ENCODE measurements around the gene FAM161B.
"Not testable (repeated sequence)": the region's sequence is repeated elsewhere in the genome, so short reads cannot be mapped to it uniquely, and the experiment has no call there.

FAM161B gene, protein sequence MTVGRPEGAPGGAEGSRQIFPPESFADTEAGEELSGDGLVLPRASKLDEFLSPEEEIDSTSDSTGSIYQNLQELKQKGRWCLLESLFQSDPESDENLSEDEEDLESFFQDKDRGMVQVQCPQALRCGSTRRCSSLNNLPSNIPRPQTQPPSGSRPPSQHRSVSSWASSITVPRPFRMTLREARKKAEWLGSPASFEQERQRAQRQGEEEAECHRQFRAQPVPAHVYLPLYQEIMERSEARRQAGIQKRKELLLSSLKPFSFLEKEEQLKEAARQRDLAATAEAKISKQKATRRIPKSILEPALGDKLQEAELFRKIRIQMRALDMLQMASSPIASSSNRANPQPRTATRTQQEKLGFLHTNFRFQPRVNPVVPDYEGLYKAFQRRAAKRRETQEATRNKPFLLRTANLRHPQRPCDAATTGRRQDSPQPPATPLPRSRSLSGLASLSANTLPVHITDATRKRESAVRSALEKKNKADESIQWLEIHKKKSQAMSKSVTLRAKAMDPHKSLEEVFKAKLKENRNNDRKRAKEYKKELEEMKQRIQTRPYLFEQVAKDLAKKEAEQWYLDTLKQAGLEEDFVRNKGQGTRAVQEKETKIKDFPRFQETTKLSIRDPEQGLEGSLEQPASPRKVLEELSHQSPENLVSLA

GRCh38 chr14:73949752-73950734 is at the start of gene FAM161B, which contains the start of gene COQ6:
Gene FAM161B (minus strand): TSS chr14:73950094. CDS start chr14:73950026, 68 bp downstream.
Gene COQ6 (plus strand): TSS chr14:73950302. CDS start chr14:73950333, 31 bp downstream.
- peak; percentile 90 for DNase-seq (ENCODE audit: low spot score)

GRCh38 chr14:73998726-73999125 is 48.8 kb upstream of the FAM161B start:
- no peak for DNase-seq (ENCODE audit: low spot score)

GRCh38 chr14:73997944-73998447 is 48.1 kb upstream of the FAM161B start:
- no peak for DNase-seq (ENCODE audit: low spot score)

- no peak for DNase-seq (ENCODE audit: low spot score)
Measured at GRCh38 chr14:73997108-73997943, 47.4 kb upstream of the FAM161B start.

- DNase-seq (ENCODE audit: low spot score): no peak
Measured at GRCh38 chr14:73996731-73997107, 46.8 kb upstream of the FAM161B start.

GRCh38 chr14:73995977-73996378 is 46.1 kb upstream of the FAM161B start:
- DNase-seq (ENCODE audit: low spot score): no peak

DNA sequence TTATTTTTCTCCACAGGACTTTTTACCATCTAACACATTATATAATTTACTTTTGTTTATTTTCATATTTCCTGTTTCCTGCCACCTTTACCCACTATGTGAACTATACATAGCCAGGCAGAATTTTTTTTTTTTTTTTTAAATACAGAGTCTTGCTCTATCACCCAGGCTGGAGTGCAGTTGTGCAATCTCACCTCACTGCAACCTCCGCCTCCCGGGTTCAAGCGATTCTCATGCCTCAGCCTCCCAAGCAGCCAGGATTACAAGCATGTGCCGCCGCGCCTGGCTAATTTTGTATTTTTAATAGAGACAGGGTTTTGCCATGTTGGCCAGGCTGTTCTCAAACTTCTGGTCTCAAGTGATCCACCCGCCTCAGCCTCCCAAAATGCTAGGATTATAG is 45.0 kb upstream of the FAM161B start:
- DNase-seq (ENCODE audit: low spot score): not testable (repeated sequence)

DNA sequence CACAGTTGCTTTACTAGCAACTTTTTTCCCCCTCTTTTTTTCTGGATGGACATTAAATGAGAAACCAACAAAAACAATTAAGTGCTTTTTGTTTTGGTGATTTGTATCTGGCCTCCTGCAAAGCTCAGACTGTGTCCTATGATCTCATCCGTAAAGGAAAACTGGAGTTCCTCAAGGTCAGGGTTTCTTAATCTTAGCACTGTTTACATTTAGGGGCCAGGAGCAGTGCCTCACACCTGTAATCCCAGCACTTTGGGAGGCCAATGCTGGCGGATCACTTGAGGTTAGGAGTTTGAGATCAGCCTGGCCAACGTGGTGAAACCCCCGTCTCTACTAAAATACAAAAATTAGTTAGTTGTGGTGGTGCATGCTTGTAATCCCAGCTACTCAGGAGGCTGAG is 41.2 kb upstream of the FAM161B start:
- DNase-seq (ENCODE audit: low spot score): no peak

DNA sequence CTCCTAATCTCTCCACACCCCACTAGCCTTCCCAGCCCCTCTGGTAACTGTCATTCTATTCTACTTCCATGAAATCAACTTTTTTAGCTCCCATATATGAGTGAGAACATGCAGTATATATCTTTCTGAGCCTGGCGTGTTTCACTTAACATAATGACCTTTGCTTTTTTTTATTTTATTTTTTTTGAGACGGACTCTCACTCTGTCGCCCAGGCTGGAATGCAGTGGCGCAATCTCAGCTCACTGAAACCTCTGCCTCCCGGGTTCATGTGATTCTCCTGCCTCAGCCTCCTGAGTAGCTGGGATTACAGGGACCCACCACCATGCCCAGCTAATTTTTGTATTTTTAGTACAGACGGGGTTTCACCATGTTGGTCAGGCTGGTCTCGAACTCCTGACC is 38.8 kb upstream of the FAM161B start:
- not testable (repeated sequence) for DNase-seq (ENCODE audit: low spot score)

DNA sequence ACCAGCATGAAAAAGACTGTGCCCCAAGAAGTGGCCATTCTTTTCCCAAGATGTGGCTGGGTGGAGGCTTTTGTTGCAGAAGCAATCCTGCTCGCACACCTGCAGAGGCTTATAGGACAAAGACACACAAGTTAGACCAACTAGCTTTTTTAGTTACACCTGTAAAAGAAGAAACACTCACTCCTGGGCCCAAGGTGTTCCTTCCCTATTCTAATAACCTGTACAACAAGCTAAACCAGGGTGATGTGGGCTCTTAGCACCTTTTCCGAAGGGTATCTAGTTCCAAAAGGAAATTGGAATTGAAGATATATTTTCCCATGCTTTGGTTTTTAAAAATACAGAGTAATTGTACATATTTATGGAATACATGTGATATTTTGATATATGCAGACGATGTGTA is 38.2 kb upstream of the FAM161B start:
- no peak for DNase-seq (ENCODE audit: low spot score)

DNA sequence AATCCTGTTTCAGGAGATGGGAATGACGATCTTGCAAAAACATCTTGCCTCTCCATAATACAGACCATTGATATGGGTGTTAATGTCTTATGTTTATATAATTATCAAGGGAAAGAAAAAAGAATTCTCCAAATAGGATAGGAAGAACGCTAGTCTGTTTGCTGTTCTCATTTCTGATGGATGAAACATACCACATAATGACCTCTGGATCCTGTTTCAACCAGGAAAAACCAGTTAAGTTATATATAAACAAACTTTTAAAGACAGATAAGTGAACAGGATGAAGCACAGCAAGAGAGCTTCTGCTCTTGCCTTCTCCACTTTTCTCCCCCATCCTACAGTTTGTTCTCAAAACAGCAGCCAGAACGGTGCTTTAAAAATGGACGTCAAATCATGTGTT is 28.0 kb upstream of the FAM161B start:
- DNase-seq (ENCODE audit: low spot score): no peak

- DNase-seq (ENCODE audit: low spot score): no peak
Measured at GRCh38 chr14:73976125-73976524, 26.2 kb upstream of the FAM161B start.

DNA sequence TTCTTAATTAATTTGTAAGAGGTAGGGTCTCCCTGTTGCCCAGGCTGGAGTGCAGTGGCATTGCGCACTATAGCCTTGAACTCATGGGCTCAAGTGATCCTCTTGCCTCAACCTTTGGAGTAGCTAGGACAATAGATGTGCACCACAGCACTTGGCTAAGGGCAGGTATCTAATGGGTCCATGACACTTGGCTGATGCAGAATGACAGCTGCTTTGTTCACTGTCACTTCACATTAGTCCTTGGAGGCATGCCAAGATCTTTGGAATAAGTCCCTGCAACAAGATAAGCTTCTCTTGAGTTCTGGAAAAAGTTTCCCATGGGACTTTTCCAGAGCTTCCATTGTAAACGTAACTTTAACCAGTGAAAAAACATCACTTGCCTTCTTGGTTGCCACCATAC is 23.6 kb upstream of the FAM161B start:
- peak; percentile 26 for DNase-seq (ENCODE audit: low spot score)

GRCh38 chr14:73968885-73969284 is 19.0 kb upstream of the FAM161B start:
- no peak for DNase-seq (ENCODE audit: low spot score)

- no peak for DNase-seq (ENCODE audit: low spot score)
Measured at GRCh38 chr14:73965216-73965615, 15.3 kb upstream of the FAM161B start.

- no peak for DNase-seq (ENCODE audit: low spot score)
Measured at GRCh38 chr14:73961192-73961591, 11.3 kb upstream of the FAM161B start.

- no peak for DNase-seq (ENCODE audit: low spot score)
Measured at GRCh38 chr14:73958591-73958990, 8.7 kb upstream of the FAM161B start.

DNA sequence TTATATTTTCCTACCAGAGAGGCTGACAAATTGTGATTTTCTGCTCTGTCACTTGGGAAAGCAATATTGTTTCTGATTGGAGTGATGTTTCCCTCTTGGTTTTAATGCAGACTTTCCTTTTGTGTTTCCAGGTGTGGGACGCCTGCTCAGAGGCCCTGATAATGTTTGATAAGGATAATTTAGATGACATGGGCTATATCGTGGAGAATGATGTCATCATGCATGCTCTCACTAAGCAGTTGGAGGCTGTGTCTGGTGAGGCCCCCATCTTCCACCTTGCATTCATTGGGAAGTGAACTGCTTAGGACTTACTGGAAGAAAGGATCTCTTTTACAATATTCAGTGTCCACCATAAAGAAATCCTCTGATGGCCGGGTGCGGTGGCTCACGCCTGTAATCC is 5.8 kb upstream of the FAM161B start:
- no peak for DNase-seq (ENCODE audit: low spot score)

DNA sequence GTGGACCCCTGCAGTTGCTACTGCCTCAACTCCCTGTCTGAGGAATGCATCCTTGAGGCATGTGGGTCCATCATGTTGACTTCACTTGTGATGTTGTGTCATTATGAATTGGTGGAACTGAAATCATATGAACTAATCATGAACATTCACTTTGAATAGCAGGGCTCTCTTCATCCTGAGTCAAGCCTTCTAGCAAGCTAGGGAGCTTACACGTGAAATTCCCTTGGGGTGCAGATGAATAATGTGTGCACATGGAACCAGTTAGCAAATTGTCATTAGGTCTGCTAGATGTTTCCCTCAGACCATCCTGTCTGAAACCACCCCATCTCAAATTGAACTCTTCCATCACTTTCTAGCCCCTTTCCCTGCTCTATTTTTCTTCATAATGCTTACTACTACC is 3.8 kb upstream of the FAM161B start:
- DNase-seq (ENCODE audit: low spot score): no peak

DNA sequence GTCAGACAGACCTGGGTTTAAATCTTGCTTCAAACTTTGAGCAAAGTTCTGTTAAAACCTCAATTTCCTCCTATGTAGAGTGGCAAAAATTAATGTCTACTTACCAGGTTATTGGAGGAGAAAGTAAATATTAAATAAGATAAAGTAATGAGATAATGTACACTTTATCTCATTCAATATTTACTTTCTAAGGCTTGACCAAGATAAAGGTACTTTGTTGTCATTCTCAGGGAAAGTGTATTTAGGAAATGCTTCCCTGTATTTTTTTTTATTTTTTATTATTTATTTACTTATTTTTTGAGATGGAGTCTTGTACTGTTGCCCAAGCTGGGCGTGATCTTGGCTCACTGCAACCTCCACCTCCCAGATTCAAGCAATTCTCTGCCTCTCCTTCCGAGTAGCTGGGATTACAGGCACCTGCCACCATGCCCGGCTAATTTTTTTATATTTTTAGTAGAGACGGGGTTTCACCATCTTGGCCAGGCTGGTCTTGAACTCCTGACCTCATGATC is 4.7 kb downstream of the FAM161B start:
- no peak for DNase-seq (ENCODE audit: low spot score)

All from hematopoietic multipotent progenitor cell treated with erythropoietin and hydrocortisone succinate and interleukin-3 and kit ligand, for 17 days (in vitro differentiated cells).